Neural progenitor cell (in vitro differentiated cells): ENCODE data around the gene ARHGEF4. TPM values are rescaled to one million over a fixed set of nuclear protein-coding genes. Genes with fewer than 3 reads are reported as not detected.

Experiments
- DNase-seq: peaks from one replicate; pipeline ENCODE4 v3.0.0-alpha.2; 2016; ENCODE audit warnings: low spot score
- H2AFZ ChIP-seq: fragments of 200-600 bp; sonication (generic); replicated peaks from 2 replicates; pipeline ENCODE4 v1.6.1; 2016; ENCODE audit warnings: antibody characterized with exemption
- H3F3A ChIP-seq: fragments of 200-600 bp; sonication (generic); 2 replicates; pipeline ENCODE4 v1.6.1; 2016; ENCODE audit warnings: antibody characterized with exemption, low read depth
- H3K27ac ChIP-seq: fragments of 200-600 bp; sonication (generic); 2 replicates; pipeline ENCODE4 v1.5.1; 2016; ENCODE audit warnings: mild to moderate bottlenecking
- H3K27me3 ChIP-seq: fragments of 200-600 bp; sonication (generic); 2 replicates; pipeline ENCODE4 v1.6.1; 2016; ENCODE audit warnings: mild to moderate bottlenecking, moderate library complexity
- H3K36me3 ChIP-seq: fragments of 200-600 bp; sonication (generic); 2 replicates; pipeline ENCODE4 v1.5.1; 2016
- H3K4me1 ChIP-seq: fragments of 200-600 bp; sonication (generic); 2 replicates; pipeline ENCODE4 v1.6.1; 2016; ENCODE audit warnings: mixed run types
- H3K4me2 ChIP-seq: fragments of 200-600 bp; sonication (generic); 2 replicates; pipeline ENCODE4 v1.6.1; 2016
- H3K4me3 ChIP-seq: fragments of 200-600 bp; sonication (generic); 2 replicates; pipeline ENCODE4 v1.5.1; 2016
- H3K79me2 ChIP-seq: fragments of 200-600 bp; sonication (generic); 2 replicates; pipeline ENCODE4 v1.6.1; 2016; ENCODE audit warnings: low read depth
- H3K9ac ChIP-seq: fragments of 200-600 bp; sonication (generic); 2 replicates; pipeline ENCODE4 v1.6.1; 2016
- H3K9me3 ChIP-seq: fragments of 200-600 bp; sonication (generic); 2 replicates; pipeline ENCODE4 v1.5.1; 2016; ENCODE audit warnings: low read depth
- H4K20me1 ChIP-seq: fragments of 200-600 bp; sonication (generic); 2 replicates; pipeline ENCODE4 v1.6.1; 2016; ENCODE audit warnings: low read depth
- H3K27ac Mint-ChIP-seq: 3 replicates; pipeline ENCODE4 v1.8.0; 2021; ENCODE audit warnings: mixed read lengths
- H3K27me3 Mint-ChIP-seq: 2 replicates; pipeline ENCODE4 v1.8.0; 2022; ENCODE audit warnings: low read depth, mild to moderate bottlenecking, inconsistent platforms, moderate library complexity, mixed read lengths; ENCODE audit not compliant: insufficient read depth
- H3K36me3 Mint-ChIP-seq: 3 replicates; pipeline ENCODE4 v1.8.0; 2021; ENCODE audit warnings: mixed read lengths
- H3K4me1 Mint-ChIP-seq: 3 replicates; pipeline ENCODE4 v1.8.0; 2021; ENCODE audit warnings: mixed read lengths
- H3K4me3 Mint-ChIP-seq: 3 replicates; pipeline ENCODE4 v1.8.0; 2021; ENCODE audit warnings: mild to moderate bottlenecking, moderate library complexity, mixed read lengths
- H3K9me3 Mint-ChIP-seq: 3 replicates; pipeline ENCODE4 v1.8.0; 2020; ENCODE audit warnings: mixed read lengths
- CTCF ChIP-seq: fragments of 200-600 bp; sonication (generic); IDR thresholded peaks from 2 replicates; pipeline ENCODE4 v1.5.1; 2017; ENCODE audit warnings: antibody characterized with exemption, mild to moderate bottlenecking
- EZH2 ChIP-seq: fragments of 200-600 bp; sonication (generic); IDR thresholded peaks from 2 replicates; pipeline ENCODE4 v1.6.1; 2017; ENCODE audit warnings: antibody characterized with exemption, mild to moderate bottlenecking, moderate library complexity
- EZH2phosphoT487 ChIP-seq: fragments of 200-600 bp; sonication (generic); IDR thresholded peaks from 2 replicates; pipeline ENCODE4 v1.6.1; 2017; ENCODE audit warnings: antibody characterized with exemption
- total RNA-seq: library from RNA; depleted of rRNA; stranded (reverse); fragments of >200 nt; gene quantifications from 2 replicates; pipeline ENCODE4 v1.2.3, GENCODE V29; 2015; ENCODE audit warnings: low replicate concordance

ARHGEF4 gene
- total RNA-seq, 1 donor from 2014 or later = 22.8 TPM

- peaks cover 8% of the 10 kb centered on the region for H3K27me3 Mint-ChIP-seq
- no peaks in the 10 kb centered on the region for H3K9me3 Mint-ChIP-seq
- Histone ChIP-seq H3K27ac (no peak overlapping the region), H4K20me1 (no peaks in the 10 kb centered on the region), H3K79me2 (no peaks in the 10 kb centered on the region), H3K4me3 (no peak overlapping the region), H3K36me3 (peaks cover 4% of the 10 kb centered on the region), H2AFZ (no peak overlapping the region), H3K27me3 (no peaks in the 10 kb centered on the region), H3K4me1 (peaks cover 20% of the 10 kb centered on the region), H3K9ac (no peak overlapping the region), H3K9me3 (no peaks in the 10 kb centered on the region), H3K4me2 (no peak overlapping the region), H3F3A (peaks cover 15% of the 10 kb centered on the region)
- H3K4me3 Mint-ChIP-seq = no peak overlapping the region
- no peak for DNase-seq
- H3K36me3 Mint-ChIP-seq = no peaks in the 10 kb centered on the region
- H3K27ac Mint-ChIP-seq = no peak overlapping the region
- TF ChIP-seq EZH2 = no peak
- TF ChIP-seq EZH2phosphoT487 = no peak
- TF ChIP-seq CTCF = no peak
- peaks cover 8% of the 10 kb centered on the region for H3K4me1 Mint-ChIP-seq
Observed at GRCh38 chr2:131008967-131009366, 172.3 kb downstream of the ARHGEF4 start.

DNA sequence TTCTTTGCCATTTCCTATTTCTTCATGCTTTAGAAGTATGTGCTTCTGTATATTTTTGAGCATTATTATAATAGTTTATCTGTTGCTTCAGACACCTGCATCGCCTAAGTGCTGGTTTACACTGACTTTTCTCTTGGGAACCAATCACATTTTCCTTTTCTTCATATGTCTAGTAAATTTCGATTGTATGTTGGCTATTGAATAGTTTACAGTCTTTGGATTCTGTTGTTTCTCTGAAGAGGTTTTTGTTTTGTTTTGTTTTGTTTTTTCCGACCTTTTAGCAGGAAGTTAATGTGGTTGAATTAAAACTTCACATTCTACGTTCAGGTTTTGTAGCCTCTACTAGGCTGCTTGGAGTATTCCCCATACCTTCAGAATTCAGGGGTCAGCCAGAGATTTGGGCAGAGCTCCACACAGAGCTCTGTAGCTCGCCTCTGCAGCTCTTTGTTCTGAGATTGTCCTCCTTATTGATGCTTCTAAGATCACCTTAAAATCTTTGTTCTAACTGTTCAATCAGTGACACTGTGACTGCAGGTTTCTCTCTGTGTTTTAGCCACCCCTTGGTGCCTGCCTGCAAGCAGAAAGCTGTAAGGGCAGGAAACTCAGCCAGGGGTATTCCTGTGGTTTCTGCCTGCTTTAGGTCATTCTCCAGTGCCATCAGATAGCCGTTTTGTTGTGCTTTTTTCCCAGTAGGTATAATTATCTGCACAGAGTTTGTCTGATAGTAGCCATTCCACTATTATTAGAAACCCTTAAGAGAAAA lies 173.2 kb downstream of the ARHGEF4 start:
- H3K4me2 ChIP-seq = peak overlapping the region; percentile 61
- H3K27me3 ChIP-seq = no peaks in the 10 kb centered on the region
- H4K20me1 ChIP-seq = no peaks in the 10 kb centered on the region
- H3K27ac Mint-ChIP-seq = no peak overlapping the region
- peak overlapping the region; percentile 31 for H3K9ac ChIP-seq
- H3K36me3 ChIP-seq = peaks cover 4% of the 10 kb centered on the region
- TF ChIP-seq CTCF (no peak), EZH2 (no peak), EZH2phosphoT487 (no peak)
- no peak overlapping the region for H3K27ac ChIP-seq
- peaks cover 8% of the 10 kb centered on the region for H3K27me3 Mint-ChIP-seq
- H3K9me3 Mint-ChIP-seq = no peaks in the 10 kb centered on the region
- H3F3A ChIP-seq = peaks cover 15% of the 10 kb centered on the region
- H3K4me1 Mint-ChIP-seq = peaks cover 8% of the 10 kb centered on the region
- DNase-seq = no peak
- no peak overlapping the region for H3K4me3 ChIP-seq
- H3K9me3 ChIP-seq = no peaks in the 10 kb centered on the region
- peaks cover 20% of the 10 kb centered on the region for H3K4me1 ChIP-seq
- no peaks in the 10 kb centered on the region for H3K36me3 Mint-ChIP-seq
- no peaks in the 10 kb centered on the region for H3K79me2 ChIP-seq
- no peak overlapping the region for H2AFZ ChIP-seq
- H3K4me3 Mint-ChIP-seq = no peak overlapping the region

DNA sequence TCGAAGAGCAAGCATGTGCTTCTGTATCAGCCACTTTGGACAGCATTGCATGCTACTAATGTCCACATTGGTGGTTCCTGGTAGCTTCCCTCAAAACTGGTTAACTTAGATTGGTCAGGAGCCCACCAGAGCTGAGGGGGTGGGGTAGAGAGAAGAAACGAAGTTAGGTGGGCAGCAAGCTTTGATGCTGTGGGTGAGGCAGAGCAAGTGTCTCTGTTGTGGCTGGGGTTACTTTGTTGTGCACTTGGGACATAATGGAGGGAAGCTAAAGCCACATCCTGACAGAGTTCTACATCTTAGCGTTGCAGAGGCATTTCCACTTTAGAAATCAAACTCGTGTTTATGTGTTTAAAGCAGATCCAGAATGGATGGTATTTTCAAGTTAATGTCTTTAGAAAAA lies 173.9 kb downstream of the ARHGEF4 start:
- DNase-seq = no peak
- Mint-ChIP-seq H3K27me3 (peaks cover 8% of the 10 kb centered on the region), H3K27ac (no peak overlapping the region), H3K4me3 (no peak overlapping the region), H3K4me1 (peaks cover 8% of the 10 kb centered on the region), H3K9me3 (no peaks in the 10 kb centered on the region), H3K36me3 (no peaks in the 10 kb centered on the region)
- no peak overlapping the region for H2AFZ ChIP-seq
- H3K4me2 ChIP-seq = peak overlapping the region; percentile 61
- no peaks in the 10 kb centered on the region for H3K79me2 ChIP-seq
- peaks cover 4% of the 10 kb centered on the region for H3K36me3 ChIP-seq
- no peaks in the 10 kb centered on the region for H3K27me3 ChIP-seq
- no peak overlapping the region for H3K4me3 ChIP-seq
- H3F3A ChIP-seq = peaks cover 15% of the 10 kb centered on the region
- H3K27ac ChIP-seq = no peak overlapping the region
- H3K4me1 ChIP-seq = peaks cover 20% of the 10 kb centered on the region
- H3K9me3 ChIP-seq = no peaks in the 10 kb centered on the region
- no peaks in the 10 kb centered on the region for H4K20me1 ChIP-seq
- H3K9ac ChIP-seq = no peak overlapping the region
- TF ChIP-seq CTCF = no peak
- TF ChIP-seq EZH2 = no peak
- no peak for TF ChIP-seq EZH2phosphoT487
